ENCODE data around the gene CYTH1.
A peak's percentile ranks its signal among the peaks of the same experiment; 100 is the strongest.
"Not testable (repeated sequence)": the region's sequence is repeated elsewhere in the genome, so short reads cannot be mapped to it uniquely, and the experiment has no call there.

Gene CYTH1

DNA sequence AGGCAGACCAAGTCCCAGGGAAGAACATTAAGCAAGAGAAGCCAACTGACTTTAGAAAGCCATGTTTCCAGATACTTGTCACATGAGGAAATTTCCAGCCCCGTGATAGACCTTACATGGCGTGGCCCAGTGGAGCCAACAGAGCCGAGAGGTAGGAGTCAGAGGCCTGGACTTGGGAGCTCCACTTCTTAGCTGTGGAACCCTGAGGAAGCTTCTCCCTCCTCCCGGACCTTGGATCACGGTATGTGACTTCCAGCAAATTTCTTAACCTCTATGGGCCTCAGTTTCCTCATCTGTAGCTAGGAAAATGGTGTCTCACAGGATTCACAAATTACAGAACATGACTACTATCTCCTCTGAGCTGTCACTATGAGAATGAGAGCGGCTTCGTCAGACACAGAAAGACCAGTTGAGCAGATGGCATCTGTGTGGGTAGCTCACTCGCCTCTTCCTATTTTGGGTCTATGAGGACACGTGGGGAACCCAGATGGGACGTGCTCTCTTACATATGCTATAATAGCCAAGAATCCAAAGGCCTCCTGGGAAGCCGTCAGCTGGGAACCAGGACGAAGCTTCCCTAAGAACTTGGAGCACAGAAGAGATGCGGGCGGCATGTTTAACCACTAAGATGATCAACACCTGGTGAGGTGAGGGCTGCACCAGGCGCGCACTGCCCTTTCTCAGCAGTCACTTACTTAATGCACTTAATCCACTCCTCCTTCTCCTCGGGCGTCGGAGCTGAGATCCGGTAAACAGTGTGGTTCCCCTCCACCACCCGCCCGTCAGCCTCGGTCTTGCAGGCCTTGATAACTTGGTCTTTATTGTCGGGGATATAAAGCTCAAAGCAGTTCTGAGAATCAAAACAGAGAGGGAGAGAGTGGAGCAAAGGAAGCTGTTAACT, 102.3 kb downstream of the CYTH1 start:
- no peak for DNase-seq

DNA sequence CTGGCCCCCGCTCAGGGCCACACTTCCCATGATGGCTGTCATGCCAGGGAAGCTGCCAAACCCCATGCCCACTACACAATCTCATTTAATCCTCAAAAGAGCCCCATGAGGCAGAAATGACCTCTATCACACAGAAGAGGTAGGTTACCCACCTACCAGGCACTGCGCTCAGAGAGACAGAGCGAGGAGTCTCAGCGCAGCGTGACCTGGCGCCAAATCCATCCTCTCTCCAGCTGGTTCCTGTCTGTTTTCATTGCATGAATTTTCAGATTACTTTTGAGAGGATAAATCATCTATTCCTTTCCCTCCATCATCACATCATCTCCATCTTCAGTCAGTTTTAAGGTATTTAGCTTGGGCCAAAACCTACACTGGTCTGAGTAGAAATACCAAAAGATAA, 103.4 kb downstream of the CYTH1 start:
- DNase-seq, result no peak

DNA sequence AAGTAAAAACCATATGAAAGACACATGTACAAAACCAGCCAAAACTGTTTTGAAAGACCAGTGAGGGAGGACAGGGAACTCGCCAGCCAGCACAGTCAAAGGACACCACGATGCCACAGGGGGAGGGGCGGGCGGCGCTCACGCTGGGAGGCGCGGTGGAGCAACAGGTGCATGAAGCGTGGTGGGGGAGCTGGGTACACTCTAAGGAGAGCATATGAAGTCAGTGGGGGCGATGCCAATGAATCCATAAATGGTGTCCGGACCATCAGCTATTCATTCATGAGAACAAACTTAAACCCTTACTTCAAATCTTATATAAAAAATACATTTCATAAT, 103.9 kb downstream of the CYTH1 start:
- DNase-seq, result no peak

DNA sequence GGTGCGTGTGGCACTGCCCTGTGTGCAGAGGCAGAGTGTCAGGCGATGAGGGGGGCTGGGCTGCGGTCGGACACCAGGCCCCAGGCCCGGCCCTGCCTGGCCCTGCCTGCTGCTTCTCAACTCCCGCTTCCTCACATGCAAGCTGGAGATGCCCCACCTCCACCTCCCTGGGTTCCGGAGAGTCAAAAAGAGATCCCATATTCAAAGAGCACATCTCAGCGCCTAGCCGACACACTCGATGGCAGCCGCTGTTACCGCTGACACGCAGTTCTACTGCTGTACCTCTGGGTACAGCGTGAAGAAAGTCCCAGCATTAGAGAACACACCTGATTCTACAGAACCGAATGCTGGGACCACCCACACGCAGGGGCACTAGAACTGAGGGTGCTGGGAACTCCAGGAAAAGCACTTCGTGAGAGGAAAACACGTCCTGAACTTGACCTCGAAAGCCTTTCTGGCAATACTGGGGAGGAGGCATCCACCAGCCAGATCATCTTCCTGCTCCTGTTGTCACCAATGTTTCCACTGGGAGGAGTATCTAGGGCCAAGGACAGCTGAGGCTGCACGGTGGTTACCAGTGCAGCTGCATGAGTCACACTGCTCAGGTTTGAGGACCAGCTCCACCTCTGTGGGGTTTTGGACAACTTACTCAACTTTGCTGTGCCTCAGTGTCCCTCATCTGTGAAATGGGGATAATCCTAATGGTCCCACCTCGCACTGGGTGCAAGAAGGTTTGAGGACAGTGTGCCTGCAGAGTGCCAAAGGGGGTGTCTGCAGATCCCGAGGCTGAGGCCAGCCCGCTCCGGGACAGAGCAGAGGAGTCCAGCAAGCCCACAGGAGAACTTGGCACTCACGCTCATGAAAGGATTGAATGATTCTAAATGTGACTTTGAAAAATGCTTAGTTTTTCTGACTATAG, 104.5 kb downstream of the CYTH1 start:
- DNase-seq, result no peak

DNA sequence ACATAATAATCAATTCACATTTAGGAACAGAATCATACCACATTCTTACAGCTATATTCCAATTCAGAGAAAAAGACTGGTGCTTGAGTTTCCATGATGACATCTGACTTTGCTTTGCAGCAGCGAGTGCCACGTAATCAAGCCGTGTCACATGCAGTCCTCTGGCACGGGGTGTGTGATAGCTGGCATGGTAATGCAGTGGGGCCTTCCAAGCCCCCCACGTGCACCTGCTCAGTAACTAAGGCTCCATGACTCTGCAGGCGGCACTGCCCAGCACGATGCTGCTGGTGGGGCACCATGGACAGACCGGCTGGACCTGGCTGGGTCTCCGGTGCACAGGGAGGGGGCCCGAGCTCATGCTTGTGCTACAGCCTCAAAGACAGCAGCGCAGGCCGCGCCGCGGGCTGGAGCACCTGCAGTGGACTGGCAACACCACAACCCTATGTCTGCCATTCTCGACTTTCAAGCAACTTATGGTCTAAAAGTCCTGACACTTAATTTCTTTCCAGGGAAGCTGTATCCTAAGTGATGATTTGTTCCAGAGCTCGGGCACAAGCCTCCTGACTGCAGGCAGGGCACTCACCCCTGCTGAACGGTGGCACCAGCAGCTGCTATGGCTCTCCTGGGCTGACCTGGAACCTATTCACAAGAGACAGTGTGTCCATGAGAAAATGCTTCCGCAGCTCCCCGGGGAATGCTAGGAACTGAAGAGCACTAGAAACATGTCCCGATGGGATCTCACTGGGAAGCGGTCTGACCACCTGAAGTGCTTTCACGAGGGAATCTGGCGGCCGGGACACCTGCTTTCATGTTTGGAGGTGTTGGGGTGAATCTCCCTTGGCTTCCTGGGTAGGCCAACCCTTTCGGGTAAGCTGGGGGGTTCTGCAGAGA, 105.4 kb downstream of the CYTH1 start:
- DNase-seq, result no peak

DNA sequence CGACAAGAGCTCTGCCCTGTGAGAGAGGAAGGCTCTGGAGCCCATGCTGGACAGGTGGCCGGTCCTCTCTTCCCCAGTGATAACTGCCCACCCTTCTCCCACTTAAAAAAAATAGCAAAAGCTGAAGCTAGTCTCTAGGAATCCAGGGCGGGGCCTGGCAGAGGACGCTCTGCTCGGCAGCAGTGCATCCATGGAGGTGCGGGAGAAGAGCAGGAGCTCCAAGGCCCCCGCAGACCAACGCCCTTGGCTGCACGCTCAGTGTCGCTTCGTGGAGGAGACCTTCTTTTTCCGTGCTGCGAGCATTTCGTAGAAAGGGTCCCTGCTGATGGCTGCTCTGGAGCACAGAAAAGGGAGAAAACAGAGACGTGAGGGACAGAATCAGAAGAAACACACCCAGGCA, 106.2 kb downstream of the CYTH1 start:
- DNase-seq, result no peak

DNA sequence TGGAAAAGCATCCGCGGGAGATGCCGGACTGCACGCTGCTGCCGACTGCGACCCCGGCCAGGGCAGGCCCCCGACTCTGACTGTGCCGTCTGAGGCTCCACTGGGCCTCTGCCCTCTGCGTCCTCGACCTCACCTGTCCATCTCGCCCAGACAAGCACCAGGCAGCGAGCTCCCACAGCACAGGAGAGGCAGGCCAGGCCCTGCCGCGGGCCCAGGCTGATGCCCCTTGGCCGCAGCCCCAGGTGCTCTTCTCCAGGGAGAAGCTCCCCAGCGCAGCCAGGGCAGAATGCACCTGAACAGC, 106.8 kb downstream of the CYTH1 start:
- DNase-seq, result no peak

DNA sequence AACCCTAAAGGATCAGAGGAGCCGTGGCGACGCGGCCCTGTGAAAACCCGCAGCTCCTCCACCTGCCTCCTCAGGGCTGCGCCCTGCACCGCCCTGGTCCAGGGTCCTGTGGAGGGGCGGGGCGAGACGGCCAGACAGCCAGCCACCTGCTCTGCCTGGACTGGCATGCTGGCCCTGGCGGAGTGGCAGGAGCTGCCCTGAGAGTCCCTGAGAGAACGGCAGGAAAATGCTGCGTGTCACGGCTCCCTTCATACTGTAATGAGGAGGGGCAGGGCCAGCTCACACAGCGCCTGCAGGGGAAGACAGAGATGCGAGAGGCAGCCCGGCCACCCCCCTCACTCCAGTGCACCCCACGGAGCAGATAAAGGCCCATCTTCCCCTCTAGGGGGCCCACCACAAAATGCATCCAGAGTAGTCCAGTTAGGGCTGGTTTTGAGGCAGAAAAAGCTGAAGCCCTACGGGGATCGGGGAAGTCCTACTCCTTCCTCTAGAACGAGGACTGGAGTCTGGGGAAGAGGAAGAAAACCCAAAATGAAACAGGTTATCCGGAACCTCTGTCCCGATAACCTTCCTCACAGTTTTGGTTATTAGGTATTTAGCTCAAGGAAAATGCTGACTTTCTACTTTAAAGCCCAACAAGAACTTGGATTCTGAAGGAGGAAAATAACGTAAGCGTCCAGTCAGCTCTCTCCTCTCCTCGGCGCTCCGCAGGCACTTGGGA, 107.3 kb downstream of the CYTH1 start:
- DNase-seq, result peak; percentile 72

DNA sequence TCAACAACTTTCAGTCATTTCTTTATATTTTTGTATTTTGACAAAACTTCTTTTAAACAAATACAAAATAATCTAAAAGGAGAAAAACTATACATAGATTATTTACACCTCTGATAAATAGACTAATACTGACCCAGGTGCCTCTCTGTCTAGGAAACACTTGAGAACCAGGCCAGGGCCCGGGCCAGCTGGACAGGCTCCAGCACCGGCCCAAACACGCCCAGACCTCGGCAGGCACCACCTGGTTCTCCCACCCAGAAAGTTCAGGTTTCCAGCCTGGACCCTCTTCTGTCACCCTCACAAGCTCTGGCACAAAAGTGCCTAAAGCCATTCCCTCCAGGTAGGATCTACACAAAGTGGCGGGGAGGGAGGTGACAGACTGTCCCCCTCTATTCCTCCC, 107.9 kb downstream of the CYTH1 start:
- DNase-seq, result no peak

DNA sequence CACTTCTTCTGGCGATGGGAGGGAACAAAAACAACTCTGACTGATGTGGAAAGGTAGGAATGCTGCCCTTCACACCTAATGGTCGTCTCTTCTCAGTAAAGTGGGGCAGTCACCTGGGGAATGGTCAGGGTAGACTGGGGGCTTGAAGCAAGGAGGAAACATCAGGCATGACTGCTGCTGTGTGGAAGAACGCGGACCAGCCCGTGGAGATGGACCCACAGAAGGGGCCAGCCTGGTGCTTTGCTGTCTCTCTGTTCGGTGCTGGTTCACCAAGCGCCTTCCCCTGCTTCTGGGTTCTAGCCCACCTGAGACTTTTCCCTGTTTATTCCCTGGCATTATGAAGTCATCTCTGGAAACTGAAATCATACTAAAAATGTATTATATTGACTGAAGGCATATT, 108.7 kb downstream of the CYTH1 start:
- DNase-seq, result no peak

DNA sequence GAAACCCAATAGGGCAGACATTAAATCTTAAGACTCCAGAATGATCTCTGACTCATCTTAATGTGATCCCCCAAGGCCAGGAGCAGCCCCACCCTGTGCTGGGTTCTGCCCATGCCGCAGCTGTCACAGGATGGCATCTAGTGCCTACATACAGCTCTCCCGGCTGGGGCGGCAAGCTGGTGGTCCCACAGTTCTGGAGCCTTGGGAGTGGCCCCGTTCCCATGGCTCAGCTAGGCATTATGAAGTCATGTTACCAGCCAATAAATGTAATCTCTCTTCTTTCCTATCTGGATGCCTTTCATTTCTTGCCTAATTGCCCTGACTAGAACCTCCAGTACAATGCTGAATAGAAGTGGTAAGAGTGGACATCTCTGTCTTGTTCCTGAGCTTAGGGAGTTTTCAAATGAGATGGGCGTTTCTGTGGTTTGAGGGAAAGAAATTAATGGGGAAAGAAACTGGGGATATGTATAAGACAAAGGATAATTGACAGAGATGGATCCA, 109.2 kb downstream of the CYTH1 start:
- no peak for DNase-seq

DNA sequence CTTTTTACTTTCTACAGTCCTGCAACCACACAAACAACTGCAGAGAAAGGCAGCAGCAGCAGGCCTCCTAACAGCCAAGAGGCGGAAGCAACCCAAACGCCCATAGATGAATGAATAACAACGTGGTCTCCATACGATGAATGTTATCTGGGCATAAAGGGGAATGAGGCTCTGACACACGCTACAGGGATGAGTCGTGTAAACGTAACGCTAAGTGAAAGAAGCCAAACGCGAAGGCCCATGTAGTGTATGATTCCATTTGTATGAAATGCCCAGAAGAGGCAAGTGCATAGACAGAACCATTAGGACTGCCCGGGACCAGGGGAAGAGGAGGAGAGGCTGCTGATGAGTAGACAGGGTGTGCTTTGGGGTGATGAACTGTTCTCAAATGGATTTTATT, 110.1 kb downstream of the CYTH1 start:
- no peak for DNase-seq

DNA sequence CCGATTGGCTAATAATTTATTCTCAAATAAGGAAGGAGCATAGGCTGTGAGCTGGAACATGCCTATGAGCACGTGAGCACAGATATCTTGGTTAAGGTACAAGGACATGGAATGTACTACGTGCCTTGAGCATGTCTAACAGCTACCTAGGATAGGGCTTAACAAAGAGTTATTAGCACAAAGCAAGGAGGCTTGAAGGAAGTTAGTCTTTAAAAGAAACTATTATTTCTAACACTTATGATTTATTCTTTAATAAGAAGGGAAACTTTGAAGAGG, 110.4 kb downstream of the CYTH1 start:
- not testable (repeated sequence) for DNase-seq

DNA sequence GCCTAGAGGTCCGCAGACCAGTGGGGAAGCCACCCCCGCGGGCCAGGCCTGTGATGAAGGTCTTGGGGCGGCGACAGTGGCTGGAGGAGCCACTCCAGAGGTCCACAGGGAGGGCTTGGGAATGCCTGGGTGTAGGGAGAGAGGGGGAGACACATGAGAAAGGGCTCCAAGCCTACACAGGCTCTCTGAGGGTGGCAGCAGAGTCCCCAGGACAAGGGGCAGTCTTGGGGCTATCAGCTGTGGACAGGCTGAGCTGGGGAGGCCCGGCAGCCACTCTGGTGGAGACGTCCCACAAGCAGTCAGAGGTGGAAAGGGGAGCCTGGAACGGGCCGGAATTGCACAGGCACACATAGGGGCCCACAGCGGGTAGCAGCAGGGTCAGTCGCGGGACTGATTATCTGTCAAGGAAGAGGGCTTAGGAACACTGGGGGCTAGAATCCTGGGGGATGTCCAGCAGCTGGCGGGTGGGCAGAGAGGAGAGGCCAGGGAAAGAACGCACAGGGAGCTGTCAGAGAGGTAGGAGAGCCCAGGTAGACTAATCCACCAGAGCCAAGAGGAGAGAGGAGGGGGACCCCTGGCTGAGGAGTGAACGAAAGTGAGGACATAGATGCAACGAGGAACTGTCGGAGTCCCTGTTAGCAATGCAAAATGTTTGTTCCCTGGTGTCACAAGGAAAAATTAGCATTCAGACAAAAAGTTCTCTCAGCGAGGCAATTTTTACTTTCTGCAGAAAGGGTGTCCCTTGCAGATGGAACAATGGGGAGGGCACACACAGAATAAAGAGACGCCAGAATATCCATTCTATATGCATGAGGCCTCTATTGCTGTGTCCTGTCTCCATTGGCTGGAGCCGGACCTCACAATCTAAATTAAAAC, 111.0 kb downstream of the CYTH1 start:
- no peak for DNase-seq

DNA sequence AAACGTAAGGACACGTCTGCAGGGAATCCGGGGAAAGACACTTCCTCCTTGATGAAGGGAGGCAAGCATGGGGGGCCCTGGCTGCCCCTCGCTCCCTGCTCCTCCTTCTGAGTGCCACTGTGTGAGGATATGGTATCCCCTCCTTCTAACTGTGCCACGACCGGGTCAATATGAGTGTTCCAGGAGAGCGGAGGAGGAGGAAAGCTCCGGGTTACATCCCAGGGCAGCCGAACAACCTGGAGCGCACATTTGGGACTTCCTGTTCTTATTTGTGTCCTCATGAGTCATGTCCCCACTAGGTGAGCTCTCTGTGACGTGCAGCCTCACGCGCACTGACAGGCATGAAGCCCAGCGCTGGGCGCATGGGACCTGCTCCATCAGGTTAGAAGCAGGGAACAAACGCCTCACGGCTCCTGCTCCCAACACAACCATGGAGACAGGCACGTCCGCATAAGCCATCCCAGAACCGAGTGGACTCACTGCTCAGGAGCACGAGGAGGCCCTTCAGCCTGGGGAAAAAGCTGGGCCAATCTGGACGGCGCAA, 112.0 kb downstream of the CYTH1 start:
- DNase-seq, result no peak

DNA sequence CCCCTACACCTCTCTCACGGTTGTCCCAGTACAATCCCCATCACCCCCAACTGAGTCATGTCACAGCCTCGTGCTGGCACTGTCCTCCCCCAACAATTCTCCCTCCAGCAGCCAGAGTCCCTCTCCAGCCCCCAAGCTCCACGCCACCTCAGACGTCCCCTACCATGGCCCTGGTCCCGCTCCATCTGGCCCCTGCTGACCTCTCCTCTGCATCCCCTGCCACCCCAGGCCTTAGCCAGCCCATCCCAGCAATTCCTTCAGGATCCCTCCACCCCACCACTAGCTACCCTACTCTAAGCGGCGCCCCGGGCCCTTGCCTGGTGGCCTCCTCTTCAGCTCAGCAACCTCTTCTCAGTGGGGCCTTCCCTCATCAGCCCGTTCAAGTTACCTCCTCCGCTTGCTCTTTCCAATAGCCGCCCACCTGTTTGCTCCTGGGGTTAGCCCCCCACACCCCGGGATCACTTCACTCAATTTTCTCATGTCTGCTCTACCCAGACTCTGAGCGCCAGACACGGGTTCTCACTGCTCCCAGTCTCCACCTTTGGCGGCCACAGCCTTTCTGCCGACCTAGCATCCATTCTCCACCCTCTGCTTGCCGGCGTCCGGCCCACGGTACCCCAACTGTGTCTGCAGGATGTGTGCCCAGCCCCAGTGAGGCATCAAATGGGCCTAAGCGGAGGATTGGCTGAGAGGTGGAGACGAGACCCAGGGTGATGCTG, 112.7 kb downstream of the CYTH1 start:
- DNase-seq, result no peak

DNA sequence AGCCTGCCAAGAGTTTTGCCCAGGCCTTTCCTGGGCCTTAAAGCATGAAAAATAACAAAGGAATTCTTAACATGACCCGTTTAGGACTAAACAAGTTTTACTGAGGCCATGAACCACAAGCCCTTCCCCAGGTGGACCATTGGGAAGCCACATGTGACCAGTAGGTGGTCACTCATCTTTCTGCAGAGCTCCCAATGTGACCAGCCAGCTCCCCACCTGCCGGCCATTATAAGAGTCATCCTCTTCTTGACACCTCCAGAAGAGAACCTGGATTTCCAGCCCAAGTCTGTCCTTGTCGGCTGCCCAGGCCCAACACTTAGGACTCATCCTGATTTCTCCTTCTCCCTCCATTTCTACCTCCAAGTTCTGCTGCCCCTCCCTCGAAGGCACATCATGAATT, 113.2 kb downstream of the CYTH1 start:
- DNase-seq, result no peak

DNA sequence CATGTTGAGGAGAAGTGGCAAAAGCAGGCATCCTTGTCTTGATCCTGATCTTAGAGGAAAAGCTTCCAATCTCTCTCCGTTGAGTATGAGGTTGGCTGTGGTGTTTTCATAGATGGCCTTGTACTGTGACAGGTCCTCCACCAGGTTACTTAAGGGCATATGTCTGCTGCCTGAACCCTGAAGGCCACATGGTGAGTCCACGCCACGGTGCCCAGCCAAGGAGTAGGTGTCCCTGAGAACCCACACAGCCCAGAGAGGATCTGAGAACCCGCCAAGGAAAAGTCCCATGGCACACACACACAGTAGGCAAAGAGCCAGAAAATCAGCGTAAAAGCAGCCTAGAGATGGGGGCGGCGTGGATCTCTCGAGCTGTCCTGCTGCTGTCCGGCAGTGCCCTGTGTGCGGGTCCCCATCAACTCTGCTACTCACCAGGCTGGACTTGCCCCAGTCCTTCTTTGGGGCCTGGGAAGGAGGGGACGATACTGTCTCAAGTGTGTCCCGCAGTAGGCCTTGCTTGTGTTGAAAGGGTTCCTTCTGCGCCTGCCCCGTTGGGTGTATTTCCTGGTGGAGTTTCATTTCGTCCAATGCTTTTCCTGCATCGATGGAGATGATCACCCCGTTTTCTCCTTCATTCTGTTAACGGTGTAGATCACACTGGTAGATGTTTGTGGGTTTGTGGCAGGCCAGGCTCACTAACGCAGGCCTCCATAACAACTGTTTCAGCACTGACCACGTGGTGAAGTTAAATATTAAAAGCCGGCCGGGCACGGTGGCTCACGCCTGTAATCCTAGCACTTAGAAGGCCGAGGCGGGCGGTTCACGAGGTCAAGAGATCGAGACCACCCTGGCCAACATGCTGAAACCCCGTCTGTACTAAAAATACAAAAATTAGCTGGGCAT, 114.1 kb downstream of the CYTH1 start:
- no peak for DNase-seq

DNA sequence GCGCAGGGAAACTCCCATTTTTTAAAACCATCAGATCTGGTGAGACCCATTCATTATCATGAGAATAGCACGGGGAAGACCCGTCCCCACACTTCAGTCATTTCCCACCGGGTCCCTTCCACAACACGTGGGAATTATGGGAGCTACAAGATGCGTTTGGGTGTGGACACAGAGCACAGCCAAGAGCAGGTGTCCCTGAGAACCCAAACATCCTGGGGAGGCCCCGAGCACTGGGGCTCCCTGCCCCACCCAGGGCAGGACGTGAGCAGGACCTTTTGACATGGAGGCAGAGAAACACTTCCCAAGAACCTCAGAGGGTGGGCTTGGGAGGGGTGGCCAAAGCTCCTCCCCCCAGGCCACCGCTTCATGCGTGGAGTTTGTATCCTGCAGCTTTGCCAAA, 115.0 kb downstream of the CYTH1 start:
- no peak for DNase-seq
